Tibial nerve (tissue), 4 donors: ENCODE data around the gene NONO. TPM values are rescaled to one million over a fixed set of nuclear protein-coding genes. Genes with fewer than 3 reads are reported as not detected.
"Not testable (repeated sequence)": the region's sequence is repeated elsewhere in the genome, so short reads cannot be mapped to it uniquely, and the experiment has no call there.

Source experiments
- DNase-seq, 2 donors: peaks; one replicate each; pipeline ENCODE4 v3.0.0-alpha.2; 2019; ENCODE audit warnings: low spot score in 2 of 2
- H3K27ac ChIP-seq, 4 donors: fragments of 200-600 bp; sonication (generic) in 3 of 4; one replicate each; pipeline ENCODE4 v1.5.1; 2017 to 2019; ENCODE audit warnings: mild to moderate bottlenecking in 1 of 4
- H3K27me3 ChIP-seq, 2 donors: fragments of 200-600 bp; sonication (generic) in 1 of 2; one replicate each; pipeline versions ENCODE4 v1.5.1 to v1.6.0; 2017 to 2019
- H3K36me3 ChIP-seq, 3 donors: fragments of 200-600 bp; sonication (generic); one replicate each; pipeline ENCODE4 v1.5.1; 2018 to 2019
- H3K4me1 ChIP-seq, 4 donors: fragments of 200-600 bp; sonication (generic) in 3 of 4; one replicate each; pipeline ENCODE4 v1.5.1; 2017 to 2019
- H3K4me3 ChIP-seq, 4 donors: fragments of 200-600 bp; sonication (generic) in 3 of 4; one replicate each; pipeline ENCODE4 v1.5.1; 2017 to 2019; ENCODE audit warnings: mild to moderate bottlenecking in 1 of 4, moderate library complexity in 1 of 4
- H3K9me3 ChIP-seq, 4 donors: fragments of 200-600 bp; sonication (generic) in 3 of 4; one replicate each; pipeline ENCODE4 v1.5.1; 2017 to 2019
- CTCF ChIP-seq, 5 experiments: fragments of 200-600 bp in 3 of 5; fragments of 450-650 bp in 2 of 5; sonication (generic) in 3 of 5; IDR thresholded peaks; one replicate each; pipeline ENCODE4 v1.5.1; 2016 to 2019; ENCODE audit warnings: antibody characterized with exemption in 5 of 5, mild to moderate bottlenecking in 3 of 5, moderate library complexity in 2 of 5
- EP300 ChIP-seq, 2 donors: sonication (generic); formaldehyde crosslinking; IDR thresholded peaks; one replicate each; pipeline ENCODE4 v1.6.1; 2017; ENCODE audit warnings: antibody characterized with exemption in 2 of 2, mild to moderate bottlenecking in 1 of 2
- POLR2A ChIP-seq, 2 donors: fragments of 450-650 bp; IDR thresholded peaks; one replicate each; pipeline ENCODE4 v1.6.1; 2017; ENCODE audit warnings: antibody characterized with exemption in 2 of 2, mild to moderate bottlenecking in 2 of 2, moderate library complexity in 2 of 2
- WGBS, 2 donors: methylation state at CpG; one replicate each; pipeline ENCODE4 v1.1.5; 2018; 5-methylcytosine and 5-hydroxymethylcytosine counted together
- total RNA-seq, 4 donors: library from RNA; depleted of rRNA; stranded (reverse); fragments of >200 nt; gene quantifications; one replicate each; pipeline ENCODE4 v1.1.0, GENCODE V29; 2016

The NONO gene
- total RNA-seq, 4 donors from 2014 or later, result 180 to 247 (median 218) TPM

- H3K4me1 ChIP-seq, result peaks cover 0 to 15% (median 0%) of the 10 kb centered on the region in 4 donors
- no peak overlapping the region for H3K4me3 ChIP-seq
- TF ChIP-seq CTCF (IDR thresholded peaks at IDR 0.05) (no peak), POLR2A (IDR thresholded peaks at IDR 0.05) (no peak), EP300 (IDR thresholded peaks at IDR 0.05) (no peak)
- peaks cover 0 to 65% (median 6%) of the 10 kb centered on the region in 3 donors for H3K36me3 ChIP-seq
- 80 to 91% methylated on average over 6 to 7 of the region's 7 CpGs for WGBS, 2 donors
- H3K27me3 ChIP-seq, result no peaks in the 10 kb centered on the region
- no peak overlapping the region for H3K27ac ChIP-seq
- DNase-seq, result no peak
- no peaks in the 10 kb centered on the region for H3K9me3 ChIP-seq
Observed at GRCh38 chrX:71292669-71293365, 9.4 kb downstream of the NONO start.

GRCh38 chrX:71296806-71297205 lies 13.4 kb downstream of the NONO start:
- no peak overlapping the region for H3K27ac ChIP-seq
- no peak for DNase-seq
- no peaks in the 10 kb centered on the region for H3K27me3 ChIP-seq
- H3K4me3 ChIP-seq, result no peak overlapping the region
- peaks cover 0 to 88% (median 6%) of the 10 kb centered on the region in 3 donors for H3K36me3 ChIP-seq
- 92 to 97% methylated on average over 6 of the region's 6 CpGs for WGBS, 2 donors
- H3K4me1 ChIP-seq, result no peaks in the 10 kb centered on the region
- no peak for TF ChIP-seq CTCF (IDR thresholded peaks at IDR 0.05)
- TF ChIP-seq POLR2A (IDR thresholded peaks at IDR 0.05), result no peak
- TF ChIP-seq EP300 (IDR thresholded peaks at IDR 0.05), result no peak
- no peaks in the 10 kb centered on the region for H3K9me3 ChIP-seq

- Histone ChIP-seq H3K4me3 (no peak overlapping the region), H3K4me1 (no peaks in the 10 kb centered on the region), H3K36me3 (peaks cover 0 to 74% (median 6%) of the 10 kb centered on the region in 3 donors), H3K27me3 (no peaks in the 10 kb centered on the region), H3K27ac (no peak overlapping the region), H3K9me3 (no peaks in the 10 kb centered on the region)
- WGBS, 2 donors, result 64 to 76% methylated on average over 3 of the region's 3 CpGs
- TF ChIP-seq POLR2A (IDR thresholded peaks at IDR 0.05), result no peak
- peak in 1 of 2 donors; percentile 10 for TF ChIP-seq EP300 (IDR thresholded peaks at IDR 0.05)
- no peak for DNase-seq
Observed at GRCh38 chrX:71298119-71298518, 14.7 kb downstream of the NONO start.

- H3K36me3 ChIP-seq, result peaks cover 0 to 55% (median 0%) of the 10 kb centered on the region in 3 donors
- DNase-seq, H3K4me1 ChIP-seq, H3K27ac ChIP-seq, H3K27me3 ChIP-seq, H3K4me3 ChIP-seq, H3K9me3 ChIP-seq: not testable (repeated sequence)
- 78 to 89% methylated on average over 7 of the region's 7 CpGs for WGBS, 2 donors
Observed at GRCh38 chrX:71300064-71300463, 16.6 kb downstream of the NONO start.

- not testable (repeated sequence) for H3K4me1 ChIP-seq
Observed at GRCh38 chrX:71300495-71300894, 17.1 kb downstream of the NONO start.

GRCh38 chrX:71301195-71301924 lies 17.9 kb downstream of the NONO start, which contains the start of gene ITGB1BP2:
ITGB1BP2 (plus strand) TSS chrX:71301750; CDS start chrX:71301807, 57 bp downstream.
- Histone ChIP-seq H3K4me3 (no peak within 1 kb of the TSS), H3K9me3 (no peaks in the 10 kb centered on the region), H3K4me1 (no peaks in the 10 kb centered on the region), H3K27ac (peak within 1 kb of the TSS in 2 of 4 donors; percentile 37 to 54), H3K27me3 (no peaks in the 10 kb centered on the region), H3K36me3 (peaks cover 0 to 43% (median 0%) of the 10 kb centered on the region in 3 donors)
- TF ChIP-seq CTCF (IDR thresholded peaks at IDR 0.05) (no peak), POLR2A (IDR thresholded peaks at IDR 0.05) (no peak), EP300 (IDR thresholded peaks at IDR 0.05) (no peak)
- WGBS, 2 donors, result 67 to 71% methylated on average over 6 to 10 of the region's 10 CpGs
- DNase-seq, result no peak

More at GRCh38 chrX:71300495-71300894, 17.1 kb downstream of the NONO start:
- not testable (repeated sequence) for DNase-seq, H3K9me3 ChIP-seq, H3K4me3 ChIP-seq, H3K27ac ChIP-seq, H3K27me3 ChIP-seq
- H3K36me3 ChIP-seq, result peaks cover 0 to 51% (median 0%) of the 10 kb centered on the region in 3 donors
- WGBS, 2 donors, result 74 to 79% methylated on average over 7 of the region's 7 CpGs
